Right lobe of liver (tissue), 4 donors: Measurements from ENCODE around the gene OCIAD2.

Experiments used
- POLR2A ChIP-seq: fragments of 450-650 bp; IDR thresholded peaks from one replicate; pipeline ENCODE4 v1.6.1; 2017; ENCODE audit warnings: antibody characterized with exemption, mild to moderate bottlenecking
- TF ChIP-seq, protein P1 (sequence below), 4 donors: fragments of 200-600 bp in 3 of 4; fragments of 450-650 bp in 1 of 4; IDR thresholded peaks; one replicate each; pipeline versions ENCODE4 v1.5.1 to v1.8.0; 2016 to 2022; ENCODE audit warnings: antibody characterized with exemption in 4 of 4, mild to moderate bottlenecking in 2 of 4
- donor health status: DM: no; HTN: no; CAD: no.
- donor health status: DM: no; HTN: no; CAD: no.
- donor health status: DM: no; HTN: yes; CAD: no.

GRCh38 chr4:48931459-48931858 lies 24.9 kb upstream of the OCIAD2 start:
- TF ChIP-seq, protein P1, sequence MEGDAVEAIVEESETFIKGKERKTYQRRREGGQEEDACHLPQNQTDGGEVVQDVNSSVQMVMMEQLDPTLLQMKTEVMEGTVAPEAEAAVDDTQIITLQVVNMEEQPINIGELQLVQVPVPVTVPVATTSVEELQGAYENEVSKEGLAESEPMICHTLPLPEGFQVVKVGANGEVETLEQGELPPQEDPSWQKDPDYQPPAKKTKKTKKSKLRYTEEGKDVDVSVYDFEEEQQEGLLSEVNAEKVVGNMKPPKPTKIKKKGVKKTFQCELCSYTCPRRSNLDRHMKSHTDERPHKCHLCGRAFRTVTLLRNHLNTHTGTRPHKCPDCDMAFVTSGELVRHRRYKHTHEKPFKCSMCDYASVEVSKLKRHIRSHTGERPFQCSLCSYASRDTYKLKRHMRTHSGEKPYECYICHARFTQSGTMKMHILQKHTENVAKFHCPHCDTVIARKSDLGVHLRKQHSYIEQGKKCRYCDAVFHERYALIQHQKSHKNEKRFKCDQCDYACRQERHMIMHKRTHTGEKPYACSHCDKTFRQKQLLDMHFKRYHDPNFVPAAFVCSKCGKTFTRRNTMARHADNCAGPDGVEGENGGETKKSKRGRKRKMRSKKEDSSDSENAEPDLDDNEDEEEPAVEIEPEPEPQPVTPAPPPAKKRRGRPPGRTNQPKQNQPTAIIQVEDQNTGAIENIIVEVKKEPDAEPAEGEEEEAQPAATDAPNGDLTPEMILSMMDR (IDR thresholded peaks at IDR 0.05) = no peak
- no peak for TF ChIP-seq POLR2A
